ENCODE data around the gene ERC1.

DNA sequence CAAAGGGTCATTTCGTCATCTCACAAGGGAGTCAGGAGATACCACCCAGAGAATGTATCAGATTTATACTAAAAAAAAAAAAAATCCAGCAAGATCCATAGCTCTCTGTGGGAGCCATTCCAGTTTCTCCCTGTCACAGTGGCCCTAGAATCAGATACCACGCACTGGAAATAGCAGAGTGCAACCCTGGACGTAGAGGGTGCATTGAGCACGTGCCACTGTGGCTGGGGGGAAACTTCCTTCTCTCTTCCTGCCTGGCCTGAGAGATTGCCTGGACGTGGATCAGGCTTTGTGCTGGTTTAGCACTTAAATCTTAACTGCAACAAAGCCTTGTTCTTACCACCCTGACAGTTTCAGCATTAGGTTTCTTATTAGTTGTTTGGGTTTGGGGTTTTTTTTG lies 479.0 kb downstream of the ERC1 start:
- TF ChIP-seq EZH2 (IDR thresholded peaks at IDR 0.05) (no peak), POLR2AphosphoS5 (IDR thresholded peaks at IDR 0.05; ENCODE audit: borderline replicate concordance, low read depth, low read length) (no peak), FOXP2 (optimal IDR thresholded peaks at IDR 0.05; ENCODE audit: control extremely low read depth, extremely low read length, insufficient read depth) (no peak)
